SK-N-SH (cell line): Measurements from ENCODE around the gene TRANK1. TPM values are rescaled to one million over a fixed set of nuclear protein-coding genes. Genes with fewer than 3 reads are reported as not detected.

Experiments used
- CTCF ChIA-PET: fragments of 300-600, 350-600 bp; formaldehyde crosslinking; extraction: SDS; loops from one replicate; lab custom pipeline; 2021; lab: Yijun Ruan, JAX
- POLR2A ChIA-PET: fragments of 350-600 bp; sonication (Branson Sonifier 250); formaldehyde crosslinking; extraction: SDS; loops from one replicate; lab custom pipeline; 2020; ENCODE audit warnings: antibody characterized with exemption, inconsistent platforms; lab: Yijun Ruan, JAX
- DNase-seq: peaks from one replicate; pipeline ENCODE4 v3.0.0; 2012
- H2AFZ ChIP-seq: fragments of 200-600 bp; sonication (generic); 2 replicates; pipeline ENCODE4 v1.8.1; 2016; ENCODE audit warnings: antibody characterized with exemption, mild to moderate bottlenecking, low read depth
- H3F3A ChIP-seq: fragments of 200-600 bp; sonication (generic); replicated peaks from 2 replicates; pipeline ENCODE3; 2016; ENCODE audit warnings: antibody characterized with exemption, mild to moderate bottlenecking; ENCODE audit not compliant: insufficient read depth
- H3K27ac ChIP-seq, 2 experiments: fragments of 200-500 bp in 1 of 2; fragments of 200-600 bp in 1 of 2; sonication (Bioruptor generic) in 1 of 2; sonication (generic), shearing (Covaris generic) in 1 of 2; 2 replicates each; pipeline versions ENCODE4 v1.5.1 to v1.6.1; 2014 to 2016; ENCODE audit warnings: low read depth in 2 of 2, inconsistent platforms in 1 of 2, low read length in 1 of 2, mild to moderate bottlenecking in 1 of 2, mixed read lengths in 1 of 2
- H3K27me3 ChIP-seq: fragments of 200-600 bp; sonication (generic), shearing (Covaris generic); 2 replicates; pipeline ENCODE4 v1.6.1; 2016; ENCODE audit warnings: mixed run types; ENCODE audit not compliant: insufficient read depth
- H3K36me3 ChIP-seq, 2 experiments: fragments of 200-500 bp in 1 of 2; fragments of 200-600 bp in 1 of 2; sonication (Bioruptor generic) in 1 of 2; sonication (generic) in 1 of 2; replicated peaks in 1 of 2; 2 replicates each; pipeline versions ENCODE3 to v1.5.1; 2014 to 2016; ENCODE audit warnings: low read length in 1 of 2, mild to moderate bottlenecking in 1 of 2; ENCODE audit not compliant: insufficient read depth in 2 of 2, control insufficient read depth in 1 of 2
- H3K4me1 ChIP-seq, 2 experiments: fragments of 200-500 bp in 1 of 2; fragments of 200-600 bp in 1 of 2; sonication (Bioruptor generic) in 1 of 2; sonication (generic), shearing (Covaris generic) in 1 of 2; 2 replicates each; pipeline versions ENCODE4 v1.5.1 to v1.6.1; 2014 to 2016; ENCODE audit warnings: low read depth in 1 of 2, low read length in 1 of 2, mixed run types in 1 of 2; ENCODE audit not compliant: insufficient read depth in 2 of 2, control insufficient read depth in 1 of 2
- H3K4me2 ChIP-seq: fragments of 200-600 bp; sonication (generic), shearing (Covaris generic); 2 replicates; pipeline ENCODE4 v1.6.1; 2017; ENCODE audit warnings: mixed run types
- H3K4me3 ChIP-seq, 2 experiments: fragments of 200-500 bp in 1 of 2; fragments of 200-600 bp in 1 of 2; sonication (Bioruptor generic) in 1 of 2; sonication (generic), shearing (Covaris generic) in 1 of 2; 2 replicates each; pipeline versions ENCODE4 v1.5.1 to v1.8.1; 2014 to 2016; ENCODE audit warnings: low read depth in 2 of 2, inconsistent platforms in 1 of 2, low read length in 1 of 2, mild to moderate bottlenecking in 1 of 2, mixed read lengths in 1 of 2, moderate library complexity in 1 of 2
- H3K79me2 ChIP-seq: fragments of 200-600 bp; sonication (generic); 2 replicates; pipeline ENCODE4 v1.8.1; 2017; ENCODE audit warnings: mild to moderate bottlenecking; ENCODE audit not compliant: insufficient read depth
- H3K9ac ChIP-seq: fragments of 200-600 bp; sonication (generic); 2 replicates; pipeline ENCODE4 v1.6.1; 2017; ENCODE audit warnings: mixed run types
- H3K9me2 ChIP-seq: fragments of 200-600 bp; sonication (generic); 2 replicates; pipeline ENCODE4 v1.6.1; 2017; ENCODE audit warnings: mixed run types
- H3K9me3 ChIP-seq: fragments of 200-600 bp; sonication (generic); 2 replicates; pipeline ENCODE4 v1.6.1; 2017; ENCODE audit warnings: mixed run types, mild to moderate bottlenecking, moderate library complexity
- H4K20me1 ChIP-seq: fragments of 200-600 bp; sonication (generic); 2 replicates; pipeline ENCODE4 v1.6.1; 2017; ENCODE audit warnings: mild to moderate bottlenecking, mixed run types; ENCODE audit not compliant: insufficient read depth
- ELF1 ChIP-seq: IDR thresholded peaks from 2 replicates; pipeline ENCODE4 v1.4.0; 2012
- EP300 ChIP-seq, 2 experiments: IDR thresholded peaks; 2 replicates each; pipeline versions ENCODE4 v1.4.0 to v1.6.1; 2012; ENCODE audit warnings: borderline replicate concordance in 1 of 2, low read depth in 1 of 2, low read length in 1 of 2
- EZH2phosphoT487 ChIP-seq: fragments of 200-600 bp; sonication (generic); IDR thresholded peaks from 2 replicates; pipeline ENCODE4 v1.6.1; 2017; ENCODE audit warnings: low read depth, mixed run types, mild to moderate bottlenecking, antibody characterized with exemption, moderate library complexity, borderline replicate concordance
- FOSL2 ChIP-seq: IDR thresholded peaks from 2 replicates; pipeline ENCODE4 v1.4.0; 2012; ENCODE audit warnings: low read depth, mild to moderate bottlenecking, moderate library complexity, borderline replicate concordance
- FOXJ3 ChIP-seq: sonication (generic); formaldehyde crosslinking; IDR thresholded peaks from 2 replicates; pipeline ENCODE4 v1.5.1; 2020; ENCODE audit warnings: mild to moderate bottlenecking, missing genetic modification reagents
- FOXM1 ChIP-seq: IDR thresholded peaks from 2 replicates; pipeline ENCODE4 v1.4.0; 2012; ENCODE audit warnings: low read depth, mild to moderate bottlenecking
- GATA2 ChIP-seq: sonication (generic); formaldehyde crosslinking; IDR thresholded peaks from 2 replicates; pipeline ENCODE4 v1.5.0; 2020; ENCODE audit warnings: mild to moderate bottlenecking, missing genetic modification reagents
- IRF3 ChIP-seq: fragments of 150-350 bp; IDR thresholded peaks from 2 replicates; pipeline ENCODE4 v1.6.1; 2016; ENCODE audit warnings: mild to moderate bottlenecking, low read depth, low read length
- JUND ChIP-seq: IDR thresholded peaks from 2 replicates; pipeline ENCODE4 v1.4.0; 2012
- MEF2A ChIP-seq: IDR thresholded peaks from 2 replicates; pipeline ENCODE4 v1.4.0; 2012; ENCODE audit warnings: low read depth, borderline replicate concordance
- MXI1 ChIP-seq: IDR thresholded peaks from 2 replicates; pipeline ENCODE4 v1.6.1; 2012; ENCODE audit warnings: mild to moderate bottlenecking, low read depth, low read length, improper control_type of control experiment
- NFIC ChIP-seq: IDR thresholded peaks from 2 replicates; pipeline ENCODE4 v1.4.0; 2012; ENCODE audit warnings: borderline replicate concordance
- NRF1 ChIP-seq: IDR thresholded peaks from 2 replicates; pipeline ENCODE4 v1.6.1; 2012; ENCODE audit warnings: low read depth, mild to moderate bottlenecking, low read length
- PBX3 ChIP-seq: IDR thresholded peaks from 2 replicates; pipeline ENCODE4; 2012
- POLR2AphosphoS5 ChIP-seq: IDR thresholded peaks from 2 replicates; pipeline ENCODE4 v1.6.1; 2012; ENCODE audit warnings: low read depth, low read length
- RAD21 ChIP-seq: IDR thresholded peaks from 2 replicates; pipeline ENCODE4 v1.6.1; 2012; ENCODE audit warnings: mild to moderate bottlenecking, low read length
- RCOR1 ChIP-seq: fragments of 150-350 bp; IDR thresholded peaks from 2 replicates; pipeline ENCODE4 v1.6.1; 2017; ENCODE audit warnings: antibody characterized with exemption, low read length
- REST ChIP-seq: IDR thresholded peaks from 2 replicates; pipeline ENCODE4 v1.6.1; 2012; ENCODE audit warnings: mild to moderate bottlenecking, low read depth, low read length, moderate library complexity
- RFX5 ChIP-seq: IDR thresholded peaks from 2 replicates; pipeline ENCODE4 v1.6.1; 2012; ENCODE audit warnings: mild to moderate bottlenecking, improper control_type of control experiment, low read length
- RXRA ChIP-seq: IDR thresholded peaks from 2 replicates; pipeline ENCODE4 v1.4.0; 2012; ENCODE audit warnings: low read depth, mild to moderate bottlenecking, borderline replicate concordance
- SMC3 ChIP-seq: IDR thresholded peaks from 2 replicates; pipeline ENCODE4 v1.6.1; 2012; ENCODE audit warnings: low read depth, low read length, improper control_type of control experiment
- TAF1 ChIP-seq: IDR thresholded peaks from 2 replicates; pipeline ENCODE4 v1.6.1; 2012; ENCODE audit warnings: low read depth, mild to moderate bottlenecking, low read length, moderate library complexity, borderline replicate concordance
- TCF12 ChIP-seq: IDR thresholded peaks from 2 replicates; pipeline ENCODE4 v1.4.0; 2012
- USF2 ChIP-seq: fragments of 150-350 bp; IDR thresholded peaks from 2 replicates; pipeline ENCODE4 v1.6.1; 2017; ENCODE audit warnings: antibody characterized with exemption, low read length, low read depth, borderline replicate concordance
- YY1 ChIP-seq: IDR thresholded peaks from 2 replicates; pipeline ENCODE4 v1.4.0; 2012; ENCODE audit warnings: low read depth, mild to moderate bottlenecking
- WGBS: methylation state at CpG from one replicate; pipeline ENCODE4 v1.1.6; 2017; ENCODE audit warnings: low lambda C conversion rate; 5-methylcytosine and 5-hydroxymethylcytosine counted together
- polyA plus RNA-seq, 3 experiments: library from polyadenylated mRNA; depleted of rRNA; stranded (reverse); fragments of >200 nt; gene quantifications; 2 replicates each; pipeline ENCODE4 v1.2.3, GENCODE V29; 2012

The TRANK1 gene
- polyA plus RNA-seq, 1 of the 3 experiments (the other 2 are of a cell fraction): 0.16 TPM

GRCh38 chr3:36993326-36994283 is 48.8 kb upstream of the TRANK1 start, which contains the start of gene MLH1:
Gene MLH1, plus strand, starts transcription at chr3:36993518. Its CDS starts 30 bp downstream, at chr3:36993548.
- peak; percentile 84 for DNase-seq
- Histone ChIP-seq H2AFZ (peak within 1 kb of the TSS; percentile 64), H3K9ac (peak within 1 kb of the TSS; percentile 91), H3K4me2 (peak within 1 kb of the TSS; percentile 86), H3F3A (peaks cover 10% of the 10 kb centered on the region), H3K9me2 (no peaks in the 10 kb centered on the region), H3K4me1 (peaks cover 28 to 29% of the 10 kb centered on the region in 2 experiments; a peak in 3 of 4 replicates), H3K79me2 (peaks cover 81% of the 10 kb centered on the region), H3K36me3 (peaks cover 48 to 59% of the 10 kb centered on the region in 2 experiments), H3K9me3 (no peaks in the 10 kb centered on the region), H3K4me3 (peak within 1 kb of the TSS; percentile 81 to 94), H4K20me1 (peaks cover 21% of the 10 kb centered on the region), H3K27ac (peak within 1 kb of the TSS; percentile 95 to 98), H3K27me3 (no peaks in the 10 kb centered on the region)
- ChIA-PET CTCF (interaction anchor here (0.7 to 4.1 kb wide), 9 partner anchors 13 to 266 kb away, joined by 3 to 37 read pairs (median 3); no protein-coding TSS in a partner anchor), POLR2A (interaction anchor here (1.1 to 1.8 kb wide), 2 partner anchors 13 to 24 kb away, joined by 3 to 12 read pairs; no protein-coding TSS in a partner anchor)
- 1% methylated on average over 47 of the region's 47 CpGs for WGBS
- TF ChIP-seq TAF1 (peak; percentile 69), RFX5 (no peak; the same call in 1 of the 2 replicates), JUND (no peak), GATA2 (CRISPR knock-in tag) (no peak), NRF1 (peak; percentile 56; the same call in 1 of the 2 replicates), RXRA (no peak), USF2 (no peak), EP300 (IDR thresholded peaks at IDR 0.05; ENCODE audit: borderline replicate concordance in 1 of 2, low read depth in 1 of 2, low read length in 1 of 2) (no peak; a peak in 2 of 4 replicates), RCOR1 (no peak), MEF2A (no peak), YY1 (peak; percentile 91), NFIC (no peak), IRF3 (peak; percentile 84), EZH2phosphoT487 (no peak), TCF12 (no peak), RAD21 (0 out of 2 replicates have a peak, but pooled peaks have one; percentile 7), FOXM1 (no peak), ELF1 (peak; percentile 67; the same call in 1 of the 2 replicates), MXI1 (peak; percentile 93), SMC3 (no peak; the same call in 1 of the 2 replicates), FOSL2 (no peak), FOXJ3 (CRISPR knock-in tag) (no peak), PBX3 (peak; percentile 99), REST (0 out of 2 replicates have a peak, but pooled peaks have one; percentile 10), POLR2AphosphoS5 (peak; percentile 91)
